DND-41 (cell line): ENCODE results near the gene CCDC91.

Experiments used
- ATAC-seq: fragments of 200-7000 bp; cut with Tn5 transposase; 3 replicates; pipeline ENCODE4 v1.9.1; 2021; ENCODE audit warnings: low read depth; ENCODE audit not compliant: insufficient read depth
- DNase-seq: peaks from one replicate; pipeline ENCODE4 v3.0.0-alpha.2; 2020
- H2AFZ ChIP-seq: 2 replicates; pipeline ENCODE4 v1.6.0; 2012; ENCODE audit warnings: low read depth, low read length
- H3K27ac ChIP-seq: 2 replicates; pipeline ENCODE4 v1.5.1; 2012; ENCODE audit warnings: low read length, inconsistent platforms
- H3K27me3 ChIP-seq: fragments of 200-600 bp; sonication (generic); 2 replicates; pipeline ENCODE4 v1.6.0; 2012; ENCODE audit warnings: low read length, mild to moderate bottlenecking, inconsistent platforms; ENCODE audit not compliant: insufficient read depth, poor library complexity
- H3K36me3 ChIP-seq: 2 replicates; pipeline ENCODE4 v1.5.1; 2012; ENCODE audit warnings: low read length, inconsistent platforms; ENCODE audit not compliant: insufficient read depth
- H3K4me1 ChIP-seq: 2 replicates; pipeline ENCODE4 v1.5.1; 2012; ENCODE audit warnings: mild to moderate bottlenecking, low read length; ENCODE audit not compliant: insufficient read depth
- H3K4me2 ChIP-seq: 2 replicates; pipeline ENCODE4 v1.6.0; 2012; ENCODE audit warnings: mild to moderate bottlenecking, moderate library complexity, low read length, inconsistent platforms; ENCODE audit not compliant: insufficient read depth
- H3K4me3 ChIP-seq, 2 experiments: fragments of 200-600 bp in 1 of 2; shearing (Covaris generic) in 1 of 2; 2 replicates each; pipeline ENCODE4 v1.5.1; 2012 to 2016; ENCODE audit warnings: inconsistent platforms in 2 of 2, low read length in 2 of 2, mild to moderate bottlenecking in 2 of 2, low read depth in 1 of 2, moderate library complexity in 1 of 2
- H3K79me2 ChIP-seq: 2 replicates; pipeline ENCODE4 v1.6.0; 2012; ENCODE audit warnings: low read length, inconsistent platforms; ENCODE audit not compliant: insufficient read depth
- H3K9ac ChIP-seq: 2 replicates; pipeline ENCODE4 v1.6.0; 2012; ENCODE audit warnings: low read depth, mild to moderate bottlenecking, inconsistent platforms, low read length, moderate library complexity
- H3K9me3 ChIP-seq: 2 replicates; pipeline ENCODE4 v1.5.1; 2012; ENCODE audit warnings: low read length, moderate library complexity, mild to moderate bottlenecking, inconsistent platforms; ENCODE audit not compliant: insufficient read depth, severe bottlenecking
- H4K20me1 ChIP-seq: 2 replicates; pipeline ENCODE4 v1.6.0; 2012; ENCODE audit warnings: low read length; ENCODE audit not compliant: insufficient read depth
- EZH2 ChIP-seq: IDR thresholded peaks from 3 replicates; pipeline ENCODE4 v1.6.1; 2012; ENCODE audit warnings: borderline replicate concordance, low read depth, mild to moderate bottlenecking, moderate library complexity, low read length, inconsistent platforms; ENCODE audit not compliant: severe bottlenecking
- TF ChIP-seq, protein P1 (sequence below): IDR thresholded peaks from 2 replicates; pipeline ENCODE4 v1.5.1; 2012; ENCODE audit warnings: borderline replicate concordance, low read length, moderate library complexity, mild to moderate bottlenecking; ENCODE audit not compliant: poor library complexity, severe bottlenecking; ENCODE audit errors: extremely low read depth

The CCDC91 gene

GRCh38 chr12:28574746-28575592 is 384.7 kb downstream of the CCDC91 start:
- Histone ChIP-seq H3K36me3 (no peaks in the 10 kb centered on the region), H3K4me2 (no peak overlapping the region), H3K4me3 (no peak overlapping the region), H3K9me3 (no peaks in the 10 kb centered on the region), H4K20me1 (no peaks in the 10 kb centered on the region), H2AFZ (no peak overlapping the region), H3K4me1 (no peaks in the 10 kb centered on the region), H3K27me3 (no peaks in the 10 kb centered on the region), H3K9ac (no peak overlapping the region), H3K27ac (no peak overlapping the region), H3K79me2 (no peaks in the 10 kb centered on the region)
- no peak for TF ChIP-seq EZH2
- TF ChIP-seq, protein P1, sequence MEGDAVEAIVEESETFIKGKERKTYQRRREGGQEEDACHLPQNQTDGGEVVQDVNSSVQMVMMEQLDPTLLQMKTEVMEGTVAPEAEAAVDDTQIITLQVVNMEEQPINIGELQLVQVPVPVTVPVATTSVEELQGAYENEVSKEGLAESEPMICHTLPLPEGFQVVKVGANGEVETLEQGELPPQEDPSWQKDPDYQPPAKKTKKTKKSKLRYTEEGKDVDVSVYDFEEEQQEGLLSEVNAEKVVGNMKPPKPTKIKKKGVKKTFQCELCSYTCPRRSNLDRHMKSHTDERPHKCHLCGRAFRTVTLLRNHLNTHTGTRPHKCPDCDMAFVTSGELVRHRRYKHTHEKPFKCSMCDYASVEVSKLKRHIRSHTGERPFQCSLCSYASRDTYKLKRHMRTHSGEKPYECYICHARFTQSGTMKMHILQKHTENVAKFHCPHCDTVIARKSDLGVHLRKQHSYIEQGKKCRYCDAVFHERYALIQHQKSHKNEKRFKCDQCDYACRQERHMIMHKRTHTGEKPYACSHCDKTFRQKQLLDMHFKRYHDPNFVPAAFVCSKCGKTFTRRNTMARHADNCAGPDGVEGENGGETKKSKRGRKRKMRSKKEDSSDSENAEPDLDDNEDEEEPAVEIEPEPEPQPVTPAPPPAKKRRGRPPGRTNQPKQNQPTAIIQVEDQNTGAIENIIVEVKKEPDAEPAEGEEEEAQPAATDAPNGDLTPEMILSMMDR, result no peak
- DNase-seq (no peak), ATAC-seq (no peak)

DNA sequence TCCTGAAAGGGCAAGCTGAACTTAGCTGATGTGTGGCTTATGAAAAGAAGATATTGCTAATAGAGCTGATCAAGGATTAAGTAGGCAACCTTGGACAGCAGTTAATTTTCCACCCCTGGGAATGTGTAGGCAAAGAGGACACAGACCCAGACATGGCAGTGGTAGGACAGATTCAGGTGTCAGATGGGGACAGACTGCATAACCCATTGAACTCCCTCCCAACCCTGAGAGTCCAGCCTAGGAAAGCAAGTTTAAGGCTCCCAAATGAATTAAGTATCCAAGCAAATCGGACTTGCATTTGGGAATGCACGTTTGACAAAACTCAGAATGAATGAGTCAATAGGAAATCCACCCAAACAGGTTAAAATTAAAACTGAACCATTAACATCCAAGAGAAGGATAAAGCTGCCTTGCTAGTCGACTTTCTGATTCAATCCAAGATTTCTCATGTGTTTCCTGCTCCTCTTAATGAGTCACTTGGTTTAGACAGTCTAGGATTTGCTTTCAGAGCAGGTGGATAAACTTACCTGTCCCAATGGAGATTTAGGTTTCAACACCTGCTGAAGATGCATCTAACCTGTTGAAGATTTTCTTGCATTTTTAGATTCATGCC is 385.4 kb downstream of the CCDC91 start:
- Histone ChIP-seq H2AFZ (no peak overlapping the region), H3K4me1 (no peaks in the 10 kb centered on the region), H3K4me3 (no peak overlapping the region), H3K79me2 (no peaks in the 10 kb centered on the region), H3K9me3 (no peaks in the 10 kb centered on the region), H3K27ac (no peak overlapping the region), H3K9ac (no peak overlapping the region), H4K20me1 (no peaks in the 10 kb centered on the region), H3K36me3 (no peaks in the 10 kb centered on the region), H3K27me3 (no peaks in the 10 kb centered on the region), H3K4me2 (no peak overlapping the region)
- DNase-seq, result no peak
- TF ChIP-seq, protein P1, result no peak
- no peak for TF ChIP-seq EZH2
- no peak for ATAC-seq

- peaks cover 5% of the 10 kb centered on the region for H3K4me1 ChIP-seq
- H3K27ac ChIP-seq, result no peak overlapping the region
- no peak for DNase-seq
- no peak for TF ChIP-seq EZH2
- no peak overlapping the region for H3K4me3 ChIP-seq
- no peak overlapping the region for H3K9ac ChIP-seq
- no peak overlapping the region for H3K4me2 ChIP-seq
- no peak overlapping the region for H2AFZ ChIP-seq
- no peaks in the 10 kb centered on the region for H3K9me3 ChIP-seq
- H4K20me1 ChIP-seq, result no peaks in the 10 kb centered on the region
- no peak for ATAC-seq
- no peaks in the 10 kb centered on the region for H3K27me3 ChIP-seq
- H3K36me3 ChIP-seq, result no peaks in the 10 kb centered on the region
- H3K79me2 ChIP-seq, result no peaks in the 10 kb centered on the region
Measured at GRCh38 chr12:28578361-28578760, 388.1 kb downstream of the CCDC91 start.

- Histone ChIP-seq H3K79me2 (no peaks in the 10 kb centered on the region), H3K4me1 (peaks cover 10% of the 10 kb centered on the region), H3K36me3 (no peaks in the 10 kb centered on the region), H3K9me3 (no peaks in the 10 kb centered on the region), H4K20me1 (no peaks in the 10 kb centered on the region), H3K9ac (no peak overlapping the region), H3K4me3 (no peak overlapping the region), H3K27ac (no peak overlapping the region), H3K27me3 (no peaks in the 10 kb centered on the region), H3K4me2 (no peak overlapping the region), H2AFZ (no peak overlapping the region)
- no peak for DNase-seq
- TF ChIP-seq, protein P1, result no peak
- no peak for TF ChIP-seq EZH2
- no peak for ATAC-seq
Measured at GRCh38 chr12:28578833-28579252, 388.6 kb downstream of the CCDC91 start.
